ENCODE results near the gene KIF16B. TPM values are rescaled to one million over a fixed set of nuclear protein-coding genes. Genes with fewer than 3 reads are reported as not detected.
A peak's percentile ranks its signal among the peaks of the same experiment; 100 is the strongest.

KIF16B gene
- total RNA-seq, 8 experiments from 2014 or later, result 4.5 to 11.7 (median 7.8) TPM

DNA sequence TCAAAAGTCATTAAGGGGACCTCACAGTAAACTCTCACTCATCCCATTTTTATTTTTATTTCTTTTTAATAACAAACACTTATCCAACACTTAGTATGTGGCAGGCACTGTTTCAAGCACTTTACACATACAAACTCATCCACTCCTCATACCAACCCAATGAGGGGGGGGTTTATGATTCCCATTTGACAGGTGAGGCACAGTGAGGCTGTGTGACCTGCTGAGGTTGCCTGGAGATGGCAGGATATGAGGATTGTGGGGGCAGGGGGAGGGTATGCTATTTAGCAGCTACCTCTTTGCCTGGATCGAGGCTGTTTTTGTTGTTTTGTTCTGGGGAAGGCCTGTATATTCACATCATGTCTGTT is 219.8 kb downstream of the KIF16B start:
- WGBS, 10 experiments, result 100% methylated on average over 1 of the region's 1 CpG; no CpG with 5 or more reads in 6 of the 10 experiments
- Histone ChIP-seq H3K27ac (no peak overlapping the region), H3K4me3 (no peak overlapping the region), H3K4me1 (replicated peaks in 1 of 2) (peaks cover 3 to 16% of the 10 kb centered on the region in 2 donors)
- ATAC-seq (replicated peaks in 6 of 8), result peak in 2 of 8 experiments; percentile 26 to 54
- in situ Hi-C loops (cut with MboI; ENCODE audit: low pct_unique_long_range_greater_than_20kb in 2 of 9, low sequenced_read_pairs in 9 of 9, unreplicated experiment in 9 of 9), result no loop called here

DNA sequence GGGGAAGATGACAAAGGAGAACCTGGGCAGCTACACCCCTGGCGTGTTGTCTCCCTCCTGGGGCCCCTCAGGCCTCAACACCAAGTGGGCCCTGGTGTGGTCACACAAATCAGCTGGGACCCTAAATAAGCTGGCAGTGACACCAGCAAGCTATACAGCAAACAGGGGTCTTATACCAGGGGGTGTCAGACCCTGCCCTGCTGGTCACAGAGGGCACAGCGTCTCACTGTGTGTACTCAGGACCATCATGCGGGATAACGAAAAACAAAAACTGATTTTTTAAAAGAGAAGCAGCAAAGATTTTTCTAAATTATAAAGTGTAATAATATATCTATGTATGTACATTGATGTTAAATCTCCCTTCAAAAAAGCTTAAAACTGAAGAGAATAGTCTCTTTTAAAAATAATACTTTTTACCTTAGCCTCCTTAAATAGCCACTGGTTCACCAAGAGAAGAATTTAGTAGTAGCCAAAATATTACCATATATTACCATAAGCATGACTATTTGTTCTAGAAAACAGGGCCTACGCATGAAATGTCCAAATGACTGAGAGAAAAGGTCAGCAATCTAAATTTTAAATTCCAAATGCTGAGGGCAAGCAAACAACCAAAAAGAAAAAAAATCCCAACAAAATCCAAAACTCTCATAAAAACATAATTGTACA is 220.4 kb downstream of the KIF16B start:
- no peak overlapping the region for H3K4me3 ChIP-seq
- ATAC-seq (replicated peaks in 6 of 8), result peak in 3 of 8 experiments; percentile 57 to 87 (median 86)
- H3K4me1 ChIP-seq (replicated peaks in 1 of 2), result peaks cover 3 to 16% of the 10 kb centered on the region in 2 donors
- H3K27ac ChIP-seq, result no peak overlapping the region
- in situ Hi-C loops (cut with MboI; ENCODE audit: low pct_unique_long_range_greater_than_20kb in 2 of 9, low sequenced_read_pairs in 9 of 9, unreplicated experiment in 9 of 9), result no loop called here
- WGBS, 10 experiments, result 18 to 100% (median 83%) methylated on average over 1 to 4 of the region's 5 CpGs; no CpG with 5 or more reads in 1 of the 10 experiments

DNA sequence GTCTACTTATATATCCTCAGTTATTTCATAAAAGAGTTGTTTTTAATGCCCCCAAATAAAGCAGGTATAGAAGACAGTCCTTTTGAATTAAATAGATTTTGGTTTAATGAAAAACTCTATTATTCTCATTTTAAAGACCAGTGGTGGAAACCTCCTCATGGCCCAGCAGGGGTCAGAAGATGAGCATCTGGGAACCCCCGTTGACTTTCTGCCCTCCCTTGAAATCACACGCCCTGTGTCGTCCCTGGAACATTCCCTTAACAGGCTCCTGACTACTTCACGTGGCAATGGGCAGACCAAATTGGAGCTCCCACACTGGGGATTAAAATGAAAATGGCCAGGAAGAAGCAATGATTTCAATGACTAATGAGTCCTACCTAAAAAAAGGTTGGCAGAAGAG is 220.9 kb downstream of the KIF16B start:
- Histone ChIP-seq H3K4me3 (no peak overlapping the region), H3K27ac (no peak overlapping the region), H3K4me1 (replicated peaks in 1 of 2) (peaks cover 3 to 16% of the 10 kb centered on the region in 2 donors)
- WGBS, 10 experiments, result 20 to 100% (median 70%) methylated on average over 1 to 3 of the region's 4 CpGs; no CpG with 5 or more reads in 4 of the 10 experiments
- in situ Hi-C loops (cut with MboI; ENCODE audit: low pct_unique_long_range_greater_than_20kb in 2 of 9, low sequenced_read_pairs in 9 of 9, unreplicated experiment in 9 of 9), result no loop called here
- no peak for ATAC-seq (replicated peaks in 6 of 8)

DNA sequence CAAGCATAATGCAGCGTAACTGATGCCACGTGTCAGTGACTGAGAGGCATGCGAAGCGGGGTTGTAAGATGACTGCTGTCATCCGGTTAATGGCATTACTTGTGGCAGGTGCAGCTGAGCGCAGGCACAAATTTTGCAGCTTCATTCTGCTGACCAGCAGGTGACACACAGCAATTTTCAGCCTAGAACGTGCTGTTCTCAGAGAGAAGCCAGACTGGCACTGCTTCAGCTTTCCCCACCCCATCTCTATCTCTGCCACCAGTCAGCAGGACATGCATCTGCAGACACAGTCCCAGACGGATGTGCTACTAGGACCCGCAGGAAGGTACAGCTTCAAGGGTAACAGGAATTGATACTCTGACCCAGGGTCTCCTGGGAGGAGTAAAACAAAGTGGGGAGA is 221.8 kb downstream of the KIF16B start:
- in situ Hi-C loops (cut with MboI; ENCODE audit: low pct_unique_long_range_greater_than_20kb in 2 of 9, low sequenced_read_pairs in 9 of 9, unreplicated experiment in 9 of 9), result no loop called here

DNA sequence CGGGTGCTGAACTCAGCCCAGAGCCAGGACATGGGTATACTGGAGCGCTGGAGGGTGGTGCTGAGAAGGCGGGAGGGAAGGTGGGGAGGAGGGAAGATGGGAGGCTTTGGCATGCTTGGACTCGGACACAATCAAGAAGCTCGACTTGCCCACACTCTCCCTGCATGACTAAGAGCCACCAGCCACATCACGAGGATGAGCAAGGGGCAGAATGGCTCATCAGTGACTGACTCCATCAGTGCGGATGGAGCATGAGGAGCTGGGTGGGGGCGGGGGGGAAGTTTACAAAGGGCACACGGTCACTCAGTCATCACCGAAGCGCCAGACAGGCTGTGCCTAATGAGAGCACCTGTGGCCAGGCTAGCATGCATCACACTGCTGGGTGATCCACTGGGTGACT is 222.8 kb downstream of the KIF16B start:
- WGBS, 10 experiments, result 60 to 100% (median 68%) methylated on average over 1 to 3 of the region's 11 CpGs; no CpG with 5 or more reads in 7 of the 10 experiments

More for the DNA sequence above, 221.8 kb downstream of the KIF16B start:
- Histone ChIP-seq H3K4me3 (no peak overlapping the region), H3K4me1 (replicated peaks in 1 of 2) (peaks cover 3 to 16% of the 10 kb centered on the region in 2 donors), H3K27ac (no peak overlapping the region)
- no peak for ATAC-seq (replicated peaks in 6 of 8)
- WGBS, 10 experiments, result 67 to 100% (median 97%) methylated on average over 3 to 6 of the region's 9 CpGs; no CpG with 5 or more reads in 6 of the 10 experiments

DNA sequence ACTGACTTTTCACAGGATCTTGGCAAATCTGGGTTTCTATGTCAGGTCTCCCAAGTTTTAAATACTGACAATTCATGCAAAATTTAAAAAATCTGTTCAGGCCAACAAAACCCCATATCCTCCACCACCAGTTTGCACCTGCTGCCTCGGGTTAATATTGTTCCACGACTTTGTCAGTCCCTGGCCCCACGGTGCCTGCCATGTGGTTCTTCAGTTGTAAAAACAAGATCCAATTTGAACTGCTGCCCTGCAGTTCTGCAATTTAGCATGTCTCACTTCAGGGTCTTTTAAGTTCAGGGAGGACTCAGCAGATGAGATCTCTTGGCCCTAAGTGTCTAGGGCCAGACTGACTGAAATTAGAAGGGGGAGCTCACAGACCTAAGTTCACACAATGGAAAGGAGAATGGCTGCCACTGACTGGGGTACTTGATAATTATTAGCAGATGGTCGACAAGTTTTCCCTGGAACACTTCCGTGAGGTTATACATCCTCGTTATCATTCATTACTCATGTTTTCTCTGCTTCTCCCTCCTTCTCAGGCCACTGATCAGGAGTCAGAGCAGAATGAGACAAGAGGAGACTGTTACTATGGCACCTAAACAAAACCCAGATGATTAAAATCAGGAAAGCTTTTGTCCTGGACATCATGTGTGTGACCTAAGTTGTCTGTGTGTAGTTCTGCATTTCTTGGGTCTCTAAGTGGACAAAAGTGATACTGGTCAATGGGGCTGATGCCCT is 223.6 kb downstream of the KIF16B start:
- H3K27ac ChIP-seq, result no peak overlapping the region
- peak in 7 of 8 experiments; percentile 29 to 64 (median 41) for ATAC-seq (replicated peaks in 6 of 8)
- in situ Hi-C loops (cut with MboI; ENCODE audit: low pct_unique_long_range_greater_than_20kb in 2 of 9, low sequenced_read_pairs in 9 of 9, unreplicated experiment in 9 of 9), result no loop called here

More for the DNA sequence above, 222.8 kb downstream of the KIF16B start:
- in situ Hi-C loops (cut with MboI; ENCODE audit: low pct_unique_long_range_greater_than_20kb in 2 of 9, low sequenced_read_pairs in 9 of 9, unreplicated experiment in 9 of 9), result no loop called here
- peak in 6 of 8 experiments; percentile 16 to 94 (median 60) for ATAC-seq (replicated peaks in 6 of 8)
- Histone ChIP-seq H3K27ac (no peak overlapping the region), H3K4me3 (no peak overlapping the region), H3K4me1 (replicated peaks in 1 of 2) (peaks cover 3 to 16% of the 10 kb centered on the region in 2 donors)

DNA sequence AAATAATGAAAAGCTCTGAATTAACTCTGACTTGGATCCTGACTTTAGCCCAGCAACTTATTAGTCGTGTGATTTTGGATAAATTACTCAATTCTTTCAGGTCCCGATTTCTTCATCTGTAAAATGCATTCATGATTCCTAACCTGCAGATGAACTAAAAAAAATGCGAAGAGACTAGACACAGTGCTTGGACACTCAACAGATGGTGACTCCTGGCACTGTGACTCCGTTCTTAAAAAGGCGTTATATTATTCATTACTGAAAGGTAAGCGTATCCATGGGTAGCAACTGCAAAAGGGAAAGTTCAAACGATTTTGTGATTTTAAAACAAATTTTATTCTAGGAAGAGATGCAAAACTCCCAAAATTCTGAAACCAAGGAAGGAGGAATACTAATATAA is 226.3 kb downstream of the KIF16B start:
- Histone ChIP-seq H3K4me3 (no peak overlapping the region), H3K4me1 (replicated peaks in 1 of 2) (peaks cover 3 to 16% of the 10 kb centered on the region in 2 donors), H3K27ac (no peak overlapping the region)
- no peak for ATAC-seq (replicated peaks in 6 of 8)
- 69 to 100% (median 81%) methylated on average over 3 to 7 of the region's 7 CpGs for WGBS, 10 experiments
- in situ Hi-C loops (cut with MboI; ENCODE audit: low pct_unique_long_range_greater_than_20kb in 2 of 9, low sequenced_read_pairs in 9 of 9, unreplicated experiment in 9 of 9), result no loop called here

More for the DNA sequence above, 223.6 kb downstream of the KIF16B start:
- Histone ChIP-seq H3K4me3 (no peak overlapping the region), H3K4me1 (replicated peaks in 1 of 2) (peaks cover 3 to 16% of the 10 kb centered on the region in 2 donors)
- 0 to 89% (median 43%) methylated on average over 1 to 6 of the region's 6 CpGs; no CpG with 5 or more reads in 3 of the 10 experiments for WGBS, 10 experiments

DNA sequence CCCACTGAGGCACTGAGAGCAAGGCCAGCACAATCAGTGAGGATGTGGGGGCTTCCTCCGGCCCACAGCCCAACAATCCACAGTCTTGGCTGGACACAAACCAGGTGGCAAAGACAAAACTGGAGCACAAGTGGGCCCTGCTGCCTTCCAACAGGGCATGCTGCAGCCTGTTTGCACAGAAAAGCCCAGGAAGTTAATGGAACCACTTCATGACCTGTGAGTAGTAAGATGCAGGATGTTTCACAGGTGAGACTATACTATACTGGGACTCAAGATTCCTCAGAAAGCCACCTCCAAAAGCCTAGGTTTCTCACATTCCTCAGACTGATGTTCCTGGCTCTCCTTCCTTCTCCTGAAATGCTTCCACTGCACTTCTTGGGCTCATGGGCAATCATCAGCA is 235.5 kb downstream of the KIF16B start:
- in situ Hi-C loops (cut with MboI; ENCODE audit: low pct_unique_long_range_greater_than_20kb in 2 of 9, low sequenced_read_pairs in 9 of 9, unreplicated experiment in 9 of 9), result no loop called here
- no peak for ATAC-seq (replicated peaks in 6 of 8)
- Histone ChIP-seq H3K27ac (no peak overlapping the region), H3K4me3 (no peak overlapping the region), H3K4me1 (replicated peaks in 1 of 2) (no peaks in the 10 kb centered on the region)
- WGBS, 10 experiments, result 100% methylated on average over 1 of the region's 1 CpG; no CpG with 5 or more reads in 9 of the 10 experiments

DNA sequence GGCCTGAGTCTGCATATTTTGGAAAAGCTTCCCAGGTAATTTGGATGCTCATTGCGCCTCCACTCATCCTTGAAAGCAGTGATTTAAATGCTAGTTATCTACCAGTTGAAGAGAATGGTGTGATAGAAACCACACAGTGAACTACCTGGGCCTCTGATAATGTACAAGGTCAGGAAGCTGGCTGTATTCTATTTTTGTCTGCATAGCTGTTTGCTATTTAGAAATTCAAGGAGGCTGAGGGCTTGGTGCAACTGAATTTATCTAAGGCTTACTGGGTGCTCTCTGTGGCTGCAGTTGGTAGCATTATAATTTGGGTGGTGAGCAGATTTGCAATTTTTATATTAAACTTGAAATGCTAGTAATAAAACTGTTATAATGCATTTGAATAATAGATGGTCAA is 245.6 kb downstream of the KIF16B start:
- no peak overlapping the region for H3K27ac ChIP-seq
- ATAC-seq (replicated peaks in 6 of 8), result no peak
- H3K4me3 ChIP-seq, result no peak overlapping the region
- H3K4me1 ChIP-seq (replicated peaks in 1 of 2), result no peaks in the 10 kb centered on the region
- in situ Hi-C loops (cut with MboI; ENCODE audit: low pct_unique_long_range_greater_than_20kb in 2 of 9, low sequenced_read_pairs in 9 of 9, unreplicated experiment in 9 of 9), result no loop called here
- WGBS, 10 experiments, result 50 to 100% (median 100%) methylated on average over 1 of the region's 1 CpG; no CpG with 5 or more reads in 5 of the 10 experiments

DNA sequence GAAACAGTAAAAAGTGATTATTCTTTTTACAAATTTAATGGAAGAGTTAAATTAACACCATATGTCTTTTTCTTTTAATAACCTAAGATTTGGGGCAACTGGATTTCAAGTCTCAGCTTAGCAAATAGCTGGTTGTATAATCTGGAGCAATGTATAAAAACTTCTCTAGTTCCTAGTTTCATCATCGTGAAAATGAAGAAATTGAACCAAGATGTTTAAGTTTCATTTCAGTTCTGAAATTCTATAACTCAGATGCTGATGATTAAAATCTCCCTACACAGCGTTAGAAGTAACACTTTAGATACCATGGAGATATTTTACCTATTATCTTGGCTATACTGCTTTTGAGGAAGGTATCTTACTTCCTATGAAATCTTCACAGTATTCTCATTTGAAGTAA is 252.0 kb downstream of the KIF16B start:
- in situ Hi-C loops (cut with MboI; ENCODE audit: low pct_unique_long_range_greater_than_20kb in 2 of 9, low sequenced_read_pairs in 9 of 9, unreplicated experiment in 9 of 9), result no loop called here
- 6 to 100% (median 83%) methylated on average over 1 to 2 of the region's 2 CpGs; no CpG with 5 or more reads in 1 of the 10 experiments for WGBS, 10 experiments
- no peak overlapping the region for H3K27ac ChIP-seq
- no peaks in the 10 kb centered on the region for H3K4me1 ChIP-seq (replicated peaks in 1 of 2)
- ATAC-seq (replicated peaks in 6 of 8), result no peak
- no peak overlapping the region for H3K4me3 ChIP-seq

DNA sequence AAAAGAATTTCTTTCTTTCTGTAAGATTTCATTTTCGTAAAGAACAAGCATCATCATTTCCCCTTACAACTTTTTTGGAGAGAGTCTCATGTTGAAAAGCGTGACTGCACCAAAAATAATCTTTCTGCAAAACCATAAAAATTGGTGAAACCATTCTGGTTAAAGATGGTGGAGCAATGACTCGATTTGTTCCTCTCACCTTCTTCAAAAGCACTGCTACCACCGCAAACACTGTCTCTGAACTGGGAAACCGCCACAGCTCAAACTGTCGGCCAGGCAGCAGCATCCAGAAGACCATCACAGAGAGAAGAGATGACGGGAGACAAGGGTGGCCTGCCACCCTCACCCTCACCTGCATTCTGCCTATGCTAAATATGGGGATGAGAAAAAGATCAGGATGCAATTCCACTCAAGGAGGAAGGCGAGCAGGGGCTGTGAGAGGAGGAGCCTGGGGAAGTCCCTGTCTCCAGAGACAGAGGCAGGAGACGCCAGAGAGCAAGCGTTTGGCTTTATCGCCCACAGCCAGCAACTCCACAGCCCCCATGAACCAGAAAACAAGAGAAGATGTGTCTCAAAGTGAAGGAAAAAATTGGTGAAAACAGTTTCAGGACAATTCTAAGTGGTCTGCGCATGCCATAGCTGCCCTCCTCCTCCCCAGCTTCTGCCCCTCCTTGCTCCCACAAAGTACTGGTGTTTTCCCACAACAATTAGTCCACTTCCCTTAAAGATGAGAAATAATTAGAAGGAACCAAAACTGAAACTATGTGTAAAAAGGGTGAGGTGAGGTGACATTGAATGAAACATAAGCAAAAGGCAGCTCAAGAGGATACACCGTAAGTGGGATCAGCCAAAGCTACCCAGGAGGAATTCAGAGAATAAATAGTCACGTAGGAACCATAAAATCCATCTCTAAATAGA is 255.5 kb downstream of the KIF16B start:
- Histone ChIP-seq H3K4me1 (replicated peaks in 1 of 2) (no peaks in the 10 kb centered on the region), H3K4me3 (no peak overlapping the region), H3K27ac (no peak overlapping the region)
- no peak for ATAC-seq (replicated peaks in 6 of 8)
- in situ Hi-C loops (cut with MboI; ENCODE audit: low pct_unique_long_range_greater_than_20kb in 2 of 9, low sequenced_read_pairs in 9 of 9, unreplicated experiment in 9 of 9), result no loop called here
- 78 to 97% (median 94%) methylated on average over 5 to 11 of the region's 14 CpGs; no CpG with 5 or more reads in 1 of the 10 experiments for WGBS, 10 experiments

DNA sequence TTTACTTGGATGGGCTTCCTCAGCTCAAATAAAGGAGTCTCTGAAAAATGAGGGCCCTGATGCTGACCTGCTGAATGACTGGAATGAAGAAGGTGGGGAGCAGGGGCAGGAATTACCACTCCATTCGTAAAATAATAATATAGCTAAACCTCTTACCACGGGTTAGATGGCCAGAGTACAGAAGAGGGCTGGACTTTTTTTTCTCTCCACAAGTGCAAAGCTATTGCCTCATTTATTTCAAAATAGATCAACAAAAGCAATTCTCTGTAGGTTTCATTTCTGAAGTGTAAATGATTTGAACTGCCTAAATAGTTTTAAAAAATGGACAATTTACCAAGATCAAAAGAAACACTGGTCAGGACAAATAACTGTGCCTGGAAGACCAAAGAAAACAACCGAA is 256.7 kb downstream of the KIF16B start:
- H3K4me3 ChIP-seq, result no peak overlapping the region
- no peak overlapping the region for H3K27ac ChIP-seq
- 55 to 100% (median 79%) methylated on average over 1 to 3 of the region's 3 CpGs for WGBS, 10 experiments
- in situ Hi-C loops (cut with MboI; ENCODE audit: low pct_unique_long_range_greater_than_20kb in 2 of 9, low sequenced_read_pairs in 9 of 9, unreplicated experiment in 9 of 9), result no loop called here
- ATAC-seq (replicated peaks in 6 of 8), result no peak
- H3K4me1 ChIP-seq (replicated peaks in 1 of 2), result no peaks in the 10 kb centered on the region
